Neural cell (in vitro differentiated cells): ENCODE results near the gene BRINP2. TPM values are rescaled to one million over a fixed set of nuclear protein-coding genes. Genes with fewer than 3 reads are reported as not detected.

ENCODE experiments used
- H2AFZ ChIP-seq: fragments of 200-600, 300-800 bp; sonication (generic), shearing (Covaris generic); 2 replicates; pipeline ENCODE4 v1.6.0; 2014; ENCODE audit warnings: low read depth, mild to moderate bottlenecking, antibody characterized with exemption, low read length, moderate library complexity
- H3F3A ChIP-seq: fragments of 200-600 bp; shearing (Covaris generic); 2 replicates; pipeline ENCODE4 v1.6.1; 2016; ENCODE audit warnings: mild to moderate bottlenecking, moderate library complexity, mixed read lengths, antibody characterized with exemption, low read length; ENCODE audit not compliant: insufficient read depth, poor library complexity, severe bottlenecking
- H3K27ac ChIP-seq: fragments of 200-600, 300-800 bp; sonication (generic), shearing (Covaris generic); 2 replicates; pipeline ENCODE4 v1.5.1; 2014; ENCODE audit warnings: mild to moderate bottlenecking, low read length, moderate library complexity
- H3K27me3 ChIP-seq: fragments of 300-800, 200-600 bp; sonication (generic), shearing (Covaris generic); 2 replicates; pipeline ENCODE4 v1.6.0; 2014; ENCODE audit warnings: mild to moderate bottlenecking, low read depth, low read length, moderate library complexity; ENCODE audit not compliant: insufficient read depth
- H3K36me3 ChIP-seq: fragments of 300-800, 200-600 bp; sonication (generic), shearing (Covaris generic); 2 replicates; pipeline ENCODE4 v1.5.1; 2014; ENCODE audit warnings: mild to moderate bottlenecking, antibody characterized with exemption, low read length, moderate library complexity; ENCODE audit not compliant: insufficient read depth
- H3K4me2 ChIP-seq: fragments of 300-800, 200-600 bp; sonication (generic), shearing (Covaris generic); 2 replicates; pipeline ENCODE4 v1.6.0; 2014; ENCODE audit warnings: mild to moderate bottlenecking, low read length
- H3K4me3 ChIP-seq: fragments of 300-800, 200-600 bp; sonication (generic), shearing (Covaris generic); 2 replicates; pipeline ENCODE4 v1.5.1; 2014; ENCODE audit warnings: mild to moderate bottlenecking, low read length, moderate library complexity
- H3K79me2 ChIP-seq: fragments of 200-600 bp; shearing (Covaris generic); replicated peaks from 2 replicates; pipeline ENCODE4 v1.6.0; 2014; ENCODE audit warnings: mild to moderate bottlenecking, low read length, moderate library complexity; ENCODE audit not compliant: insufficient read depth
- H3K9ac ChIP-seq: fragments of 300-800, 200-600 bp; sonication (generic), shearing (Covaris generic); 2 replicates; pipeline ENCODE4 v1.6.1; 2016; ENCODE audit warnings: mild to moderate bottlenecking, low read length, mixed read lengths
- H3K9me2 ChIP-seq: fragments of 200-600 bp; shearing (Covaris generic); 2 replicates; pipeline ENCODE4 v1.6.1; 2016; ENCODE audit warnings: mild to moderate bottlenecking, low read length, mixed read lengths; ENCODE audit not compliant: insufficient read depth
- H3K9me3 ChIP-seq: fragments of 200-600, 300-800 bp; sonication (generic), shearing (Covaris generic); 2 replicates; pipeline ENCODE4 v1.6.1; 2016; ENCODE audit warnings: mild to moderate bottlenecking, mixed run types, low read length, moderate library complexity, mixed read lengths
- H4K20me1 ChIP-seq: fragments of 200-600 bp; shearing (Covaris generic); 2 replicates; pipeline ENCODE4 v1.6.1; 2016; ENCODE audit warnings: mild to moderate bottlenecking, mixed run types; ENCODE audit not compliant: insufficient read depth
- CTCF ChIP-seq: fragments of 450-650 bp; IDR thresholded peaks from 2 replicates; pipeline ENCODE4 v1.5.1; 2014; ENCODE audit warnings: antibody characterized with exemption, mild to moderate bottlenecking, moderate library complexity; ENCODE audit not compliant: poor library complexity, severe bottlenecking
- EP300 ChIP-seq: fragments of 450-650 bp; conservative IDR thresholded peaks from 2 replicates; pipeline ENCODE4 v1.6.1; 2014; ENCODE audit warnings: antibody characterized with exemption, mild to moderate bottlenecking, moderate library complexity; ENCODE audit not compliant: poor library complexity, severe bottlenecking
- MXI1 ChIP-seq: fragments of 450-650 bp; conservative IDR thresholded peaks from 2 replicates; pipeline ENCODE4 v1.6.1; 2014; ENCODE audit warnings: antibody characterized with exemption, mild to moderate bottlenecking; ENCODE audit not compliant: poor library complexity, severe bottlenecking
- POLR2AphosphoS5 ChIP-seq: IDR thresholded peaks from 2 replicates; pipeline ENCODE4 v1.6.1; 2012
- RAD21 ChIP-seq: fragments of 450-650 bp; conservative IDR thresholded peaks from 2 replicates; pipeline ENCODE4 v1.6.1; 2014; ENCODE audit warnings: antibody characterized with exemption, mild to moderate bottlenecking, moderate library complexity
- REST ChIP-seq: IDR thresholded peaks from 2 replicates; pipeline ENCODE4 v1.6.1; 2012; ENCODE audit warnings: borderline replicate concordance
- SMC3 ChIP-seq: fragments of 450-650 bp; conservative IDR thresholded peaks from 2 replicates; pipeline ENCODE4 v1.6.1; 2014; ENCODE audit warnings: antibody characterized with exemption, mild to moderate bottlenecking, moderate library complexity; ENCODE audit not compliant: poor library complexity
- TAF1 ChIP-seq: IDR thresholded peaks from 2 replicates; pipeline ENCODE4 v1.6.1; 2012; ENCODE audit warnings: low read depth
- polyA plus RNA-seq: library from polyadenylated mRNA; depleted of rRNA; stranded (reverse); fragments of >200 nt; gene quantifications from 2 replicates; pipeline ENCODE4 v1.2.3, GENCODE V29; 2014

Gene BRINP2
- polyA plus RNA-seq, 1 donor from 2014 or later, result 12.9 TPM

GRCh38 chr1:177190308-177190970, 19.7 kb downstream of the BRINP2 start:
- Histone ChIP-seq H3K4me3 (no peak overlapping the region), H3K4me2 (no peak overlapping the region), H4K20me1 (no peaks in the 10 kb centered on the region), H3K9ac (no peak overlapping the region), H3K27ac (no peak overlapping the region), H3F3A (no peaks in the 10 kb centered on the region), H3K36me3 (no peaks in the 10 kb centered on the region), H3K9me3 (no peaks in the 10 kb centered on the region), H2AFZ (no peak overlapping the region), H3K9me2 (no peaks in the 10 kb centered on the region), H3K79me2 (no peaks in the 10 kb centered on the region), H3K27me3 (no peaks in the 10 kb centered on the region)
- TF ChIP-seq SMC3 (no peak), EP300 (no peak), MXI1 (no peak), REST (no peak)

- Histone ChIP-seq H3K36me3 (no peaks in the 10 kb centered on the region), H3K9me3 (no peaks in the 10 kb centered on the region), H3K9ac (no peak overlapping the region), H2AFZ (no peak overlapping the region), H3K27me3 (no peaks in the 10 kb centered on the region), H3F3A (no peaks in the 10 kb centered on the region), H3K4me2 (no peak overlapping the region), H3K27ac (no peak overlapping the region), H3K9me2 (no peaks in the 10 kb centered on the region), H3K4me3 (no peak overlapping the region), H4K20me1 (no peaks in the 10 kb centered on the region), H3K79me2 (no peaks in the 10 kb centered on the region)
- no peak for TF ChIP-seq TAF1
- no peak for TF ChIP-seq POLR2AphosphoS5
- no peak for TF ChIP-seq EP300
- TF ChIP-seq RAD21, result no peak
- no peak for TF ChIP-seq CTCF
- TF ChIP-seq SMC3, result no peak
- TF ChIP-seq REST, result no peak
These were observed 27.5 kb downstream of the BRINP2 start for GRCh38 chr1:177198243-177198642.
